Ovary (tissue), 9 donors: ENCODE data around the gene ERVK3-1. TPM values are rescaled to one million over a fixed set of nuclear protein-coding genes. Genes with fewer than 3 reads are reported as not detected.

Experiments
- DNase-seq, 5 donors: peaks; one replicate each; pipeline ENCODE4 v3.0.0-alpha.2; 2019 to 2020
- H3K27ac ChIP-seq, 2 donors: fragments of 200-600 bp; one replicate each; pipeline versions ENCODE4 v1.5.1 to v1.8.0; 2019 to 2022
- H3K27me3 ChIP-seq: fragments of 200-600 bp; one replicate; pipeline ENCODE4 v1.8.0; 2022
- H3K36me3 ChIP-seq: fragments of 200-600 bp; sonication (generic); one replicate; pipeline ENCODE4 v1.5.1; 2019
- H3K4me1 ChIP-seq: one replicate; pipeline ENCODE4 v1.8.1; 2013; ENCODE audit warnings: mild to moderate bottlenecking, moderate library complexity; ENCODE audit not compliant: insufficient read depth
- H3K4me3 ChIP-seq: fragments of 200-600 bp; sonication (generic); one replicate; pipeline ENCODE4 v1.5.1; 2017
- H3K9me3 ChIP-seq, 2 donors: fragments of 200-600 bp in 1 of 2; sonication (generic) in 1 of 2; one replicate each; pipeline versions ENCODE4 v1.5.1 to v1.8.1; 2013 to 2019; ENCODE audit warnings: mild to moderate bottlenecking in 1 of 2, moderate library complexity in 1 of 2
- CTCF ChIP-seq, 3 donors: fragments of 450-650 bp in 2 of 3; fragments of 200-600 bp in 1 of 3; IDR thresholded peaks; one replicate each; pipeline versions ENCODE4 v1.5.1 to v1.8.0; 2016 to 2022; ENCODE audit warnings: antibody characterized with exemption in 3 of 3, mild to moderate bottlenecking in 1 of 3
- EP300 ChIP-seq: sonication (generic); formaldehyde crosslinking; IDR thresholded peaks from one replicate; pipeline ENCODE4 v1.6.1; 2017; ENCODE audit warnings: antibody characterized with exemption
- POLR2A ChIP-seq: fragments of 450-650 bp; IDR thresholded peaks from one replicate; pipeline ENCODE4 v1.6.1; 2017; ENCODE audit warnings: antibody characterized with exemption, mild to moderate bottlenecking, moderate library complexity
- WGBS, 3 donors: extraction: QIAGEN DNeasy Blood & Tissue Kit in 1 of 3; methylation state at CpG; one replicate each; pipeline versions ENCODE4 v1.1.5 to v1.1.7; 2013 to 2017; 5-methylcytosine and 5-hydroxymethylcytosine counted together
- intact Hi-C, 4 donors: fragments of 100-400 bp; cut with DNase I; formaldehyde crosslinking; loops; one replicate each; pipeline versions ENCODE4 v1.11.0 to v1.15.1; 2022 to 2023
- polyA plus RNA-seq, 2 donors: library from polyadenylated mRNA; stranded (reverse); fragments of 200-250 nt in 1 of 2; fragments of 350-450 nt in 1 of 2; fragmentation: Illumina TruSeq in 1 of 2; extraction: RNeasy Lipid Tissue Mini Kit (QIAGEN cat#74804) in 1 of 2; gene quantifications; one replicate each; pipeline ENCODE4 v1.2.3, GENCODE V29; 2013 to 2014
- total RNA-seq, 7 donors: library from RNA; depleted of rRNA in 2 of 7; stranded (reverse); fragments of >200 nt in 2 of 7; fragmentation: NEBNext Ultra II Directional in 3 of 7; extraction: Animal tissue kit (Norgen Biotek cat#: 25700) in 3 of 7; gene quantifications; one replicate each; pipeline versions ENCODE4 v1.1.0 to v1.2.4, GENCODE V29; 2016 to 2023
- donor health status: DM: no; HTN: no; CAD: no; lungs with moderate emphysema.
- donor health status: DM: no; HTN: no; CAD: no.
- donor health status: Bipolar disorder and iron deficiency.
- donor health status: DM: yes; HTN: yes; CAD: no.
- donor health status: DM: no; HTN: no; CAD: no.
- donor health status: DM: yes; HTN: yes; CAD: no.

ERVK3-1 gene
- total and polyA plus RNA-seq, 9 donors, result 26.9 to 52.5 (median 29.9) TPM

- Histone ChIP-seq H3K27ac (no peak overlapping the region), H3K9me3 (no peaks in the 10 kb centered on the region), H3K4me1 (no peaks in the 10 kb centered on the region), H3K36me3 (no peaks in the 10 kb centered on the region), H3K27me3 (no peaks in the 10 kb centered on the region), H3K4me3 (no peak overlapping the region)
- 37 to 54% (median 53%) methylated on average over 8 of the region's 8 CpGs for WGBS, 3 donors
- TF ChIP-seq POLR2A (no peak), CTCF (IDR thresholded peaks at IDR 0.05) (no peak), EP300 (no peak)
- intact Hi-C loops, result no loop called here
- no peak for DNase-seq
Measured at GRCh38 chr19:58349590-58349989, 44.4 kb downstream of the ERVK3-1 start.

GRCh38 chr19:58350001-58350861 is 45.1 kb downstream of the ERVK3-1 start:
- no peak for TF ChIP-seq POLR2A
- TF ChIP-seq CTCF (IDR thresholded peaks at IDR 0.05), result no peak
- no peak for TF ChIP-seq EP300
- intact Hi-C loops, result no loop called here
- DNase-seq, result peak in 2 of 5 donors; percentile 20 to 34
- Histone ChIP-seq H3K27ac (no peak overlapping the region), H3K4me3 (no peak overlapping the region), H3K9me3 (no peaks in the 10 kb centered on the region), H3K36me3 (no peaks in the 10 kb centered on the region), H3K4me1 (no peaks in the 10 kb centered on the region), H3K27me3 (no peaks in the 10 kb centered on the region)
- 16 to 35% (median 25%) methylated on average over 67 to 84 of the region's 84 CpGs for WGBS, 3 donors

- TF ChIP-seq POLR2A, result no peak
- TF ChIP-seq EP300, result no peak
- no peak for TF ChIP-seq CTCF (IDR thresholded peaks at IDR 0.05)
- Histone ChIP-seq H3K4me3 (no peak overlapping the region), H3K9me3 (no peaks in the 10 kb centered on the region), H3K27me3 (no peaks in the 10 kb centered on the region), H3K27ac (no peak overlapping the region), H3K4me1 (no peaks in the 10 kb centered on the region), H3K36me3 (no peaks in the 10 kb centered on the region)
- DNase-seq, result no peak
- intact Hi-C loops, result no loop called here
- WGBS, 3 donors, result 65 to 76% (median 71%) methylated on average over 34 of the region's 34 CpGs
Measured at GRCh38 chr19:58350871-58351557, 45.8 kb downstream of the ERVK3-1 start.

GRCh38 chr19:58351558-58351878 is 46.3 kb downstream of the ERVK3-1 start:
- Histone ChIP-seq H3K27ac (no peak overlapping the region), H3K36me3 (no peaks in the 10 kb centered on the region), H3K27me3 (no peaks in the 10 kb centered on the region), H3K4me3 (no peak overlapping the region), H3K9me3 (no peaks in the 10 kb centered on the region), H3K4me1 (no peaks in the 10 kb centered on the region)
- DNase-seq, result no peak
- TF ChIP-seq EP300 (no peak), CTCF (IDR thresholded peaks at IDR 0.05) (no peak), POLR2A (no peak)
- WGBS, 3 donors, result 85 to 94% (median 88%) methylated on average over 9 of the region's 9 CpGs
- intact Hi-C loops, result no loop called here
